ENCODE measurements around the gene STT3B.

DNA sequence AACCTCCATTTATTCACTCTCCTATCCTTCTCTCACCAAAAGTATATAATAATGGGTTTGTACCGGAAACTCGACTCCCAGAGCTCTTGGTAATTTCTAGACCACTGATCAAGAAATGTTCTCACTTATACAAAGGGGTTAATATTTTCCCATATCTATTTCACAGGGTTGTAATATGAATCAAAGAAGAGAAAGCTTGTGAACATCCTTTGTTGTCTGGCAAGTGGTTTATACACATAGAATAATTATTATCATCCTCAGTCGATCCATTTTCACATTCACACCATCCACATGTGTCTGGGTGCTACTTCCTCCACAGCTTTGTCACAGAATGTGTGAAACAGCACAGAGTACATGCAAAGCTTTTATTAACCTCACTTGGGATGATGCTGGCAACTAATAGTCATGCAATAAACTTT is 29.9 kb upstream of the STT3B start:
- no peak for TF ChIP-seq EZH2 (IDR thresholded peaks at IDR 0.05; ENCODE audit: low read length, missing control alignments)
- TF ChIP-seq, protein P1, sequence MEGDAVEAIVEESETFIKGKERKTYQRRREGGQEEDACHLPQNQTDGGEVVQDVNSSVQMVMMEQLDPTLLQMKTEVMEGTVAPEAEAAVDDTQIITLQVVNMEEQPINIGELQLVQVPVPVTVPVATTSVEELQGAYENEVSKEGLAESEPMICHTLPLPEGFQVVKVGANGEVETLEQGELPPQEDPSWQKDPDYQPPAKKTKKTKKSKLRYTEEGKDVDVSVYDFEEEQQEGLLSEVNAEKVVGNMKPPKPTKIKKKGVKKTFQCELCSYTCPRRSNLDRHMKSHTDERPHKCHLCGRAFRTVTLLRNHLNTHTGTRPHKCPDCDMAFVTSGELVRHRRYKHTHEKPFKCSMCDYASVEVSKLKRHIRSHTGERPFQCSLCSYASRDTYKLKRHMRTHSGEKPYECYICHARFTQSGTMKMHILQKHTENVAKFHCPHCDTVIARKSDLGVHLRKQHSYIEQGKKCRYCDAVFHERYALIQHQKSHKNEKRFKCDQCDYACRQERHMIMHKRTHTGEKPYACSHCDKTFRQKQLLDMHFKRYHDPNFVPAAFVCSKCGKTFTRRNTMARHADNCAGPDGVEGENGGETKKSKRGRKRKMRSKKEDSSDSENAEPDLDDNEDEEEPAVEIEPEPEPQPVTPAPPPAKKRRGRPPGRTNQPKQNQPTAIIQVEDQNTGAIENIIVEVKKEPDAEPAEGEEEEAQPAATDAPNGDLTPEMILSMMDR (conservative IDR thresholded peaks at IDR 0.05 in 1 of 2, IDR thresholded peaks at IDR 0.05 in 1 of 2; ENCODE audit: low read depth in 1 of 2, low read length in 2 of 2), result no peak
